Kidney (tissue), 14 donors: ENCODE results near the gene CR1L. TPM values are rescaled to one million over a fixed set of nuclear protein-coding genes. Genes with fewer than 3 reads are reported as not detected.

Source experiments
- DNase-seq, 5 donors: peaks; one replicate each; pipeline ENCODE4 v3.0.0-alpha.2; 2013 to 2020
- FAIRE-seq: peaks from 2 replicates; lab custom pipeline; 2012; peaks lifted over from hg19 to GRCh38; lab: Jason Lieb, UNC
- H3K27ac ChIP-seq, 2 donors: one replicate each; pipeline ENCODE4 v1.7.0; 2013; ENCODE audit warnings: low read depth in 2 of 2, low read length in 2 of 2, inconsistent platforms in 1 of 2
- H3K27me3 ChIP-seq: one replicate; pipeline ENCODE4 v1.7.1; 2013; ENCODE audit warnings: low read length, inconsistent platforms; ENCODE audit not compliant: control insufficient read depth, insufficient read depth
- H3K36me3 ChIP-seq, 3 donors: one replicate each; pipeline versions ENCODE4 v1.7.0 to v1.7.1; 2013; ENCODE audit warnings: low read length in 3 of 3, control low read depth in 1 of 3, inconsistent platforms in 1 of 3; ENCODE audit not compliant: insufficient read depth in 3 of 3, control insufficient read depth in 2 of 3
- H3K4me1 ChIP-seq, 3 donors: one replicate each; pipeline versions ENCODE4 v1.7.0 to v1.7.1; 2013; ENCODE audit warnings: low read length in 3 of 3, inconsistent platforms in 1 of 3, low read depth in 1 of 3; ENCODE audit not compliant: control insufficient read depth in 2 of 3, insufficient read depth in 2 of 3
- H3K4me3 ChIP-seq, 3 donors: one replicate each; pipeline versions ENCODE4 v1.7.0 to v1.8.1; 2013; ENCODE audit warnings: low read length in 3 of 3, control low read depth in 1 of 3, inconsistent platforms in 1 of 3
- H3K9ac ChIP-seq, 3 donors: one replicate each; pipeline versions ENCODE4 v1.7.0 to v1.7.1; 2013; ENCODE audit warnings: low read length in 3 of 3, control low read depth in 1 of 3, inconsistent platforms in 1 of 3
- H3K9me3 ChIP-seq, 3 donors: one replicate each; pipeline versions ENCODE4 v1.7.0 to v1.7.1; 2013; ENCODE audit warnings: low read length in 3 of 3, control low read depth in 1 of 3, inconsistent platforms in 1 of 3; ENCODE audit not compliant: control insufficient read depth in 2 of 3, insufficient read depth in 1 of 3
- CTCF ChIP-seq: IDR thresholded peaks from 3 replicates; pipeline ENCODE4 v1.5.1; 2012; ENCODE audit warnings: mild to moderate bottlenecking, moderate library complexity, borderline replicate concordance; ENCODE audit not compliant: insufficient read depth; ENCODE audit errors: extremely low read depth
- intact Hi-C: fragments of 100-400 bp; cut with DNase I; formaldehyde crosslinking; loops from one replicate; pipeline ENCODE4 v1.11.1; 2022
- polyA plus RNA-seq: library from polyadenylated mRNA; stranded (reverse); fragments of 350-450 nt; fragmentation: Illumina TruSeq; extraction: RNeasy Lipid Tissue Mini Kit (QIAGEN cat#74804); gene quantifications from one replicate; pipeline ENCODE4 v1.2.3, GENCODE V29; 2014; ENCODE audit warnings: low read depth, low replicate concordance; ENCODE audit not compliant: insufficient read depth
- total RNA-seq: library from RNA; stranded (reverse); fragmentation: NEBNext Ultra II Directional; extraction: Animal tissue kit (Norgen Biotek cat#: 25700); gene quantifications from one replicate; pipeline ENCODE4 v1.2.1, GENCODE V29; 2021
- donor health status: control.
- donor health status: control.
- donor health status: control.
- donor health status: control.
- donor health status: control.
- donor health status: DM: yes; HTN: yes; CAD: no.
- donor health status: Normal renal cell carcinoma (clear cell type).

The CR1L gene
- total and polyA plus RNA-seq, 2 donors from 2014 or later = 0.44 to 1.4 TPM

GRCh38 chr1:207754011-207754410 is 109.1 kb downstream of the CR1L start:
- intact Hi-C loops = no loop called here
- H3K36me3 ChIP-seq = peaks cover 3 to 14% (median 6%) of the 10 kb centered on the region in 3 donors
- H3K4me1 ChIP-seq = peaks cover 3 to 20% (median 13%) of the 10 kb centered on the region in 3 donors
- DNase-seq (no peak), FAIRE-seq (no peak)
- H3K27me3 ChIP-seq = no peaks in the 10 kb centered on the region
- TF ChIP-seq CTCF = no peak
- H3K27ac ChIP-seq = no peak overlapping the region
- no peaks in the 10 kb centered on the region for H3K9me3 ChIP-seq
- H3K9ac ChIP-seq = no peak overlapping the region
- peak overlapping the region in 2 of 3 donors; percentile 0 to 8 for H3K4me3 ChIP-seq

- no peak for TF ChIP-seq CTCF
- DNase-seq (no peak), FAIRE-seq (no peak)
- Histone ChIP-seq H3K27ac (peak overlapping the region in 1 of 2 donors; percentile 10), H3K36me3 (peaks cover 3 to 14% (median 10%) of the 10 kb centered on the region in 3 donors), H3K4me1 (peaks cover 3 to 20% (median 13%) of the 10 kb centered on the region in 3 donors), H3K4me3 (no peak overlapping the region), H3K9me3 (no peaks in the 10 kb centered on the region), H3K27me3 (no peaks in the 10 kb centered on the region), H3K9ac (no peak overlapping the region)
- intact Hi-C loops = no loop called here
These were observed 110.2 kb downstream of the CR1L start for GRCh38 chr1:207754974-207755700.

- peak in 1 of 5 donors; percentile 37 for DNase-seq
- H3K4me3 ChIP-seq = no peak overlapping the region
- H3K4me1 ChIP-seq = peaks cover 0 to 20% (median 13%) of the 10 kb centered on the region in 3 donors
- H3K27ac ChIP-seq = peak overlapping the region in 1 of 2 donors; percentile 69
- H3K36me3 ChIP-seq = peaks cover 4 to 15% (median 11%) of the 10 kb centered on the region in 3 donors
- peak; percentile 68 for FAIRE-seq
- H3K9me3 ChIP-seq = no peaks in the 10 kb centered on the region
- intact Hi-C loops = no loop called here
- no peak overlapping the region for H3K9ac ChIP-seq
- TF ChIP-seq CTCF = no peak
- H3K27me3 ChIP-seq = no peaks in the 10 kb centered on the region
These were observed 111.1 kb downstream of the CR1L start for GRCh38 chr1:207755846-207756693.
